ENCODE measurements around the gene CACNA2D3. TPM values are rescaled to one million over a fixed set of nuclear protein-coding genes. Genes with fewer than 3 reads are reported as not detected.

The CACNA2D3 gene
- total RNA-seq, 1 experiment from 2014 or later, result 0.59 TPM

DNA sequence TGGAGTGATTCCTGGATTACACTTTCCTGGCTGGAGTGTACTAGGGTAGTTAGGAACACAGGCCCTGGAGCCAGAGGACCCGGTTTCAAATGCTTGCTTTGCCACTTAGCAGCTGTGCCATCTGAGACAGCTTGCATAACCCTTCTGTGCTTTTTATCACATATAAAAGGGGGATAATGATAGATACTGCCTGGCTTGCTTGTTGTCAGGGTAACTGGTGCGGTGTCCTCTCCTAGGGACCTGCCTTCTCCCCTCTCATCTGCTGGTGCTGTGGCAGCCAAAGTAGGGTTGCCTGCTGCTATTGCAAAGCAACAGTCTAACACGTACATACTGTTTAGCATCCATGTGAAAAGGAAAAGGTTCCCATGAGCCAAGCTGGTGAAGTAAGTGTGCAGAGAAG, 667.7 kb downstream of the CACNA2D3 start:
- no peaks in the 10 kb centered on the region for H3K9me2 ChIP-seq (ENCODE audit: insufficient read depth)
- no peaks in the 10 kb centered on the region for H4K20me1 ChIP-seq (ENCODE audit: insufficient read depth)
- H3K36me3 ChIP-seq (ENCODE audit: low read depth), result no peaks in the 10 kb centered on the region
- DNase-seq, result no peak
- TF ChIP-seq, protein P1, sequence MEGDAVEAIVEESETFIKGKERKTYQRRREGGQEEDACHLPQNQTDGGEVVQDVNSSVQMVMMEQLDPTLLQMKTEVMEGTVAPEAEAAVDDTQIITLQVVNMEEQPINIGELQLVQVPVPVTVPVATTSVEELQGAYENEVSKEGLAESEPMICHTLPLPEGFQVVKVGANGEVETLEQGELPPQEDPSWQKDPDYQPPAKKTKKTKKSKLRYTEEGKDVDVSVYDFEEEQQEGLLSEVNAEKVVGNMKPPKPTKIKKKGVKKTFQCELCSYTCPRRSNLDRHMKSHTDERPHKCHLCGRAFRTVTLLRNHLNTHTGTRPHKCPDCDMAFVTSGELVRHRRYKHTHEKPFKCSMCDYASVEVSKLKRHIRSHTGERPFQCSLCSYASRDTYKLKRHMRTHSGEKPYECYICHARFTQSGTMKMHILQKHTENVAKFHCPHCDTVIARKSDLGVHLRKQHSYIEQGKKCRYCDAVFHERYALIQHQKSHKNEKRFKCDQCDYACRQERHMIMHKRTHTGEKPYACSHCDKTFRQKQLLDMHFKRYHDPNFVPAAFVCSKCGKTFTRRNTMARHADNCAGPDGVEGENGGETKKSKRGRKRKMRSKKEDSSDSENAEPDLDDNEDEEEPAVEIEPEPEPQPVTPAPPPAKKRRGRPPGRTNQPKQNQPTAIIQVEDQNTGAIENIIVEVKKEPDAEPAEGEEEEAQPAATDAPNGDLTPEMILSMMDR (conservative IDR thresholded peaks at IDR 0.05), result no peak
- TF ChIP-seq EZH2 (IDR thresholded peaks at IDR 0.05; ENCODE audit: low read depth), result no peak
- peaks cover 12% of the 10 kb centered on the region for H3K27me3 ChIP-seq (ENCODE audit: insufficient read depth, low read depth)
- no peaks in the 10 kb centered on the region for H3K79me2 ChIP-seq (ENCODE audit: low read depth)
- no peaks in the 10 kb centered on the region for H3K9me3 ChIP-seq (ENCODE audit: insufficient read depth, low read depth)
- intact Hi-C loops (cut with micrococcal nuclease; ENCODE audit: unreplicated experiment), result no loop called here
- H3K4me3 ChIP-seq, result no peak overlapping the region
- ChIA-PET CTCF (no interaction called here), POLR2A (ENCODE audit: unreplicated experiment) (no interaction called here)
- BruUV-seq (replicated peaks), result no TSS peak
- no peak overlapping the region for H3K27ac ChIP-seq
- no peak overlapping the region for H3K4me2 ChIP-seq
- H3F3A ChIP-seq (ENCODE audit: insufficient read depth, low read depth), result no peaks in the 10 kb centered on the region
- no peak overlapping the region for H2AFZ ChIP-seq
- H3K4me1 ChIP-seq (replicated peaks; ENCODE audit: insufficient read depth), result no peaks in the 10 kb centered on the region

- H2AFZ ChIP-seq, result no peak overlapping the region
- H3K9me2 ChIP-seq (ENCODE audit: insufficient read depth), result no peaks in the 10 kb centered on the region
- H3K27me3 ChIP-seq (ENCODE audit: insufficient read depth, low read depth), result peaks cover 14% of the 10 kb centered on the region
- H3K79me2 ChIP-seq (ENCODE audit: low read depth), result no peaks in the 10 kb centered on the region
- no peaks in the 10 kb centered on the region for H3K4me1 ChIP-seq (replicated peaks; ENCODE audit: insufficient read depth)
- H3K4me2 ChIP-seq, result no peak overlapping the region
- no peak overlapping the region for H3K4me3 ChIP-seq
- POLR2A ChIA-PET (ENCODE audit: unreplicated experiment), result interaction anchor here (0.6 kb wide), 1 partner anchor 31 kb away, joined by 3 read pairs; no protein-coding TSS in a partner anchor
- DNase-seq, result no peak
- H3F3A ChIP-seq (ENCODE audit: insufficient read depth, low read depth), result no peaks in the 10 kb centered on the region
- CTCF ChIA-PET, result no interaction called here
- no peak overlapping the region for H3K27ac ChIP-seq
- intact Hi-C loops (cut with micrococcal nuclease; ENCODE audit: unreplicated experiment), result no loop called here
- no peaks in the 10 kb centered on the region for H4K20me1 ChIP-seq (ENCODE audit: insufficient read depth)
- TF ChIP-seq, protein P1 (conservative IDR thresholded peaks at IDR 0.05), result no peak
- no peak for TF ChIP-seq EZH2 (IDR thresholded peaks at IDR 0.05; ENCODE audit: low read depth)
- H3K9me3 ChIP-seq (ENCODE audit: insufficient read depth, low read depth), result no peaks in the 10 kb centered on the region
- no TSS peak for BruUV-seq (replicated peaks)
- H3K36me3 ChIP-seq (ENCODE audit: low read depth), result no peaks in the 10 kb centered on the region
Observed at GRCh38 chr3:54791501-54792156, 669.3 kb downstream of the CACNA2D3 start.

GRCh38 chr3:54792584-54792983, 670.2 kb downstream of the CACNA2D3 start:
- Histone ChIP-seq H3K27me3 (ENCODE audit: insufficient read depth, low read depth) (peaks cover 14% of the 10 kb centered on the region), H3K79me2 (ENCODE audit: low read depth) (no peaks in the 10 kb centered on the region), H3K27ac (no peak overlapping the region), H3F3A (ENCODE audit: insufficient read depth, low read depth) (no peaks in the 10 kb centered on the region), H3K4me1 (replicated peaks; ENCODE audit: insufficient read depth) (no peaks in the 10 kb centered on the region), H3K36me3 (ENCODE audit: low read depth) (no peaks in the 10 kb centered on the region), H3K4me2 (no peak overlapping the region), H3K9me3 (ENCODE audit: insufficient read depth, low read depth) (no peaks in the 10 kb centered on the region), H3K4me3 (no peak overlapping the region), H2AFZ (no peak overlapping the region), H3K9me2 (ENCODE audit: insufficient read depth) (no peaks in the 10 kb centered on the region), H4K20me1 (ENCODE audit: insufficient read depth) (no peaks in the 10 kb centered on the region)
- POLR2A ChIA-PET (ENCODE audit: unreplicated experiment), result no interaction called here
- TF ChIP-seq, protein P1 (conservative IDR thresholded peaks at IDR 0.05), result no peak
- no peak for TF ChIP-seq EZH2 (IDR thresholded peaks at IDR 0.05; ENCODE audit: low read depth)
- no TSS peak for BruUV-seq (replicated peaks)
- DNase-seq, result no peak
- CTCF ChIA-PET, result no interaction called here
- intact Hi-C loops (cut with micrococcal nuclease; ENCODE audit: unreplicated experiment), result no loop called here

All from PC-9 (cell line).